Measurements from ENCODE around the gene ADAM23.

The ADAM23 gene

GRCh38 chr2:206474099-206474498, 30.8 kb downstream of the ADAM23 start:
- no peak overlapping the region for H3K4me3 ChIP-seq (ENCODE audit: low read depth in 1 of 2, low read length in 2 of 2)
- H3K4me1 ChIP-seq (ENCODE audit: control insufficient read depth in 1 of 2, insufficient read depth in 2 of 2, low read length in 2 of 2), result no peaks in the 10 kb centered on the region
- no peaks in the 10 kb centered on the region for H3K9me3 ChIP-seq (ENCODE audit: control insufficient read depth in 1 of 2, low read length in 2 of 2)
- H3K36me3 ChIP-seq (ENCODE audit: control insufficient read depth in 1 of 2, insufficient read depth in 2 of 2, low read length in 2 of 2), result no peaks in the 10 kb centered on the region
- no peak overlapping the region for H3K27ac ChIP-seq (ENCODE audit: low read length)
- H3K27me3 ChIP-seq (ENCODE audit: low read depth, low read length), result no peaks in the 10 kb centered on the region

DNA sequence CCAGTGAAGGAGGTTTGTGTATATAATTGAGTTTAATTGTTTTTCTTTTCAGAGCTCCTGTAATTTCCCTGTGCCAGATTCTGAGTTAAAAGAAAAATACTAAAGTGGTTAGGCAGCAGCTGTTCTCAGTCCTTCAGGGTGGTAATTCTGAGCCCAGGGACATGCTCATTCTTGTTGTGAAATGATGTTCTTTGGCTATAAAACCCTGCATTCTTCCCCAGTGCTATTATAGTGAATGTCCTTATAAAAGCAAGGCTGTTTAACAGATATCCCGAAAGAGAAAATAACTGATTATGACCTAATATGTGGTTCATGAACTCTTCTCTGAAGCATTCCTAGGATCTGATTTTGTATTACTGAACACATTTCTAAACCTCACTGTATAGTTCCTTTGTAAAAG, 34.0 kb downstream of the ADAM23 start:
- Histone ChIP-seq H3K27me3 (ENCODE audit: low read depth, low read length) (no peaks in the 10 kb centered on the region), H3K9me3 (ENCODE audit: control insufficient read depth in 1 of 2, low read length in 2 of 2) (no peaks in the 10 kb centered on the region), H3K4me3 (ENCODE audit: low read depth in 1 of 2, low read length in 2 of 2) (no peak overlapping the region), H3K27ac (ENCODE audit: low read length) (no peak overlapping the region), H3K36me3 (ENCODE audit: control insufficient read depth in 1 of 2, insufficient read depth in 2 of 2, low read length in 2 of 2) (no peaks in the 10 kb centered on the region), H3K4me1 (ENCODE audit: control insufficient read depth in 1 of 2, insufficient read depth in 2 of 2, low read length in 2 of 2) (no peaks in the 10 kb centered on the region)

GRCh38 chr2:206478340-206478739, 35.0 kb downstream of the ADAM23 start:
- Histone ChIP-seq H3K27ac (ENCODE audit: low read length) (no peak overlapping the region), H3K4me1 (ENCODE audit: control insufficient read depth in 1 of 2, insufficient read depth in 2 of 2, low read length in 2 of 2) (no peaks in the 10 kb centered on the region), H3K36me3 (ENCODE audit: control insufficient read depth in 1 of 2, insufficient read depth in 2 of 2, low read length in 2 of 2) (no peaks in the 10 kb centered on the region), H3K4me3 (ENCODE audit: low read depth in 1 of 2, low read length in 2 of 2) (no peak overlapping the region), H3K9me3 (ENCODE audit: control insufficient read depth in 1 of 2, low read length in 2 of 2) (no peaks in the 10 kb centered on the region), H3K27me3 (ENCODE audit: low read depth, low read length) (no peaks in the 10 kb centered on the region)

DNA sequence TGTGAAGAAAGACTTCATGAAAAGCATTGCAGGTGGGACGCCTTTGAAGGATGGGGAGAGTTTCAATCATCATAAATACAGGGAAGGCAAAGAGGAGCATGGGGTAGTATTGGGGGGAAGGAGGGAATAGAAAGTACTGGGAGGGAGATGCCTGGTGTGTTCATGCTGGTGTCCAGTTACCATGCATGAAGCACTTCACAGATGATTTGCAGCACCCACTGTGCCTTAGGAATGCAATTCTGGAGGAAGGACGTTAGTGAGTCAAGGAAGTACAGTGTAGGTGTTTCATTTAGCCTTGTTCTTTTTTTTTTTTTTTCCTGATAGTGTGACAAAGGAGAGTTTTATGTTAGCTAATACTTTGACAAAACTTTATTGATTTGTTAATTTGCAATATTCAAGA, 36.8 kb downstream of the ADAM23 start:
- H3K4me3 ChIP-seq (ENCODE audit: low read depth in 1 of 2, low read length in 2 of 2), result no peak overlapping the region
- no peaks in the 10 kb centered on the region for H3K4me1 ChIP-seq (ENCODE audit: control insufficient read depth in 1 of 2, insufficient read depth in 2 of 2, low read length in 2 of 2)
- no peaks in the 10 kb centered on the region for H3K27me3 ChIP-seq (ENCODE audit: low read depth, low read length)
- H3K36me3 ChIP-seq (ENCODE audit: control insufficient read depth in 1 of 2, insufficient read depth in 2 of 2, low read length in 2 of 2), result no peaks in the 10 kb centered on the region
- H3K27ac ChIP-seq (ENCODE audit: low read length), result no peak overlapping the region
- H3K9me3 ChIP-seq (ENCODE audit: control insufficient read depth in 1 of 2, low read length in 2 of 2), result no peaks in the 10 kb centered on the region

DNA sequence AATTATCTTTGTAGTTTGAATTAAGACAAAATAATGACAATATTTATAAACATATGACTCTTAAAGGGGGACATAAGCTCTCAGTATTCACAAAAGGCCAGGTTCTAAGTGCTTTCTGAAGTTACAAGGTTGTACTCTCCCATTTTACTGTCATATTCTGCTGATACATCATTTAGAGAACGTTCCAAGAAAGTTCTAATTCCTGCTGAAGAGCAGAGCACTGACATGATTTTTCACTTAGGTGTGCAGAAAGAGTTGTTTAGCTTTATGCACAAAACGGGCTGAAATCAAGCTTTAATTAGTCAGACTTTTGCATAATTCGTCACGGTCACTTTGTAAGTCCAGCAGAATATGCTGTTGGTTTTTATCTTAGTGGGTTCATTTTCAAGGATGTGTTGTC, 37.3 kb downstream of the ADAM23 start:
- Histone ChIP-seq H3K27me3 (ENCODE audit: low read depth, low read length) (no peaks in the 10 kb centered on the region), H3K9me3 (ENCODE audit: control insufficient read depth in 1 of 2, low read length in 2 of 2) (no peaks in the 10 kb centered on the region), H3K4me1 (ENCODE audit: control insufficient read depth in 1 of 2, insufficient read depth in 2 of 2, low read length in 2 of 2) (no peaks in the 10 kb centered on the region), H3K27ac (ENCODE audit: low read length) (no peak overlapping the region), H3K36me3 (ENCODE audit: control insufficient read depth in 1 of 2, insufficient read depth in 2 of 2, low read length in 2 of 2) (no peaks in the 10 kb centered on the region), H3K4me3 (ENCODE audit: low read depth in 1 of 2, low read length in 2 of 2) (no peak overlapping the region)

DNA sequence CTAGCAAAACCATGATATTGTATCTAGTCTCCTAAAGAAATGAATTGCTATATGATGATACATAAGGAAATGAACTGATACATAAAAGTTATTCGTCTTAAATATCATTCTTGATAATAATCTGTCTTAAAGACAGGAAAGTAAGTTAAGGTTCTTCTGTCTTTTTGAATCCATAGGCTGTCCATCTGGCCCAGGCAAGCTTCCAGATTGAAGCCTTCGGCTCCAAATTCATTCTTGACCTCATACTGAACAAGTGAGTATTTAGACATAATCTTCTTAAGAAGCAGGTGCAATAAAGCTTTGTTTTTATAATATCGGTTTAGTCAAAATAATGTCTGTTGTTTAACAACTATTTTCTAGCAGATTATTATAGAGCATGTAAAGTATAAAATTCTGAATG, 37.7 kb downstream of the ADAM23 start:
- Histone ChIP-seq H3K4me3 (ENCODE audit: low read depth in 1 of 2, low read length in 2 of 2) (no peak overlapping the region), H3K9me3 (ENCODE audit: control insufficient read depth in 1 of 2, low read length in 2 of 2) (no peaks in the 10 kb centered on the region)

GRCh38 chr2:206482123-206482522, 38.8 kb downstream of the ADAM23 start:
- Histone ChIP-seq H3K4me3 (ENCODE audit: low read depth in 1 of 2, low read length in 2 of 2) (no peak overlapping the region), H3K4me1 (ENCODE audit: control insufficient read depth in 1 of 2, insufficient read depth in 2 of 2, low read length in 2 of 2) (no peaks in the 10 kb centered on the region), H3K27me3 (ENCODE audit: low read depth, low read length) (no peaks in the 10 kb centered on the region), H3K9me3 (ENCODE audit: control insufficient read depth in 1 of 2, low read length in 2 of 2) (no peaks in the 10 kb centered on the region), H3K27ac (ENCODE audit: low read length) (no peak overlapping the region), H3K36me3 (ENCODE audit: control insufficient read depth in 1 of 2, insufficient read depth in 2 of 2, low read length in 2 of 2) (no peaks in the 10 kb centered on the region)

More for the DNA sequence above, 37.7 kb downstream of the ADAM23 start:
- Histone ChIP-seq H3K36me3 (ENCODE audit: control insufficient read depth in 1 of 2, insufficient read depth in 2 of 2, low read length in 2 of 2) (no peaks in the 10 kb centered on the region), H3K4me1 (ENCODE audit: control insufficient read depth in 1 of 2, insufficient read depth in 2 of 2, low read length in 2 of 2) (no peaks in the 10 kb centered on the region), H3K27me3 (ENCODE audit: low read depth, low read length) (no peaks in the 10 kb centered on the region), H3K27ac (ENCODE audit: low read length) (no peak overlapping the region)

DNA sequence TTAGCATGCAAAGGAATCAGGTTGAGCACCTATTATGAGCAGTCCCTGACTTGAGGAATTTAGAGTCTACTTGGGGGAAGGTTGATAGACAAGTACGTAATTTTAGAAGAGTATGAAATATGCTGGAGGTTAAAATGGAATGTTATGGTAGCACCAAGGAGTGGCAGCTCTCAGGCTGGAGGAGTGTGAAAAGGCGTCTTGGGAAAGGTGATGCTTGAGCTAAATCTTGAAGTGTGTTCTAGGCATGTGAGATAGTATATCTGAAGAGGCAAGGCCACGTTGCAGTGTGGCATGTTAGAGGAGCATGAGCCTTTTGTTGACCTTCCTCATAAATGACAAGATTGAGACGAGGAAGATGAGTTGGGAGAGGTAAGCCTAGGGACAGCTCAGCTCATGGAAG, 39.3 kb downstream of the ADAM23 start:
- Histone ChIP-seq H3K4me1 (ENCODE audit: control insufficient read depth in 1 of 2, insufficient read depth in 2 of 2, low read length in 2 of 2) (no peaks in the 10 kb centered on the region), H3K27me3 (ENCODE audit: low read depth, low read length) (no peaks in the 10 kb centered on the region), H3K27ac (ENCODE audit: low read length) (no peak overlapping the region), H3K4me3 (ENCODE audit: low read depth in 1 of 2, low read length in 2 of 2) (no peak overlapping the region), H3K9me3 (ENCODE audit: control insufficient read depth in 1 of 2, low read length in 2 of 2) (no peaks in the 10 kb centered on the region), H3K36me3 (ENCODE audit: control insufficient read depth in 1 of 2, insufficient read depth in 2 of 2, low read length in 2 of 2) (no peaks in the 10 kb centered on the region)

GRCh38 chr2:206488053-206488452, 44.7 kb downstream of the ADAM23 start:
- no peak overlapping the region for H3K4me3 ChIP-seq (ENCODE audit: low read depth in 1 of 2, low read length in 2 of 2)
- no peak overlapping the region for H3K27ac ChIP-seq (ENCODE audit: low read length)
- no peaks in the 10 kb centered on the region for H3K36me3 ChIP-seq (ENCODE audit: control insufficient read depth in 1 of 2, insufficient read depth in 2 of 2, low read length in 2 of 2)
- no peaks in the 10 kb centered on the region for H3K4me1 ChIP-seq (ENCODE audit: control insufficient read depth in 1 of 2, insufficient read depth in 2 of 2, low read length in 2 of 2)
- H3K27me3 ChIP-seq (ENCODE audit: low read depth, low read length), result no peaks in the 10 kb centered on the region
- H3K9me3 ChIP-seq (ENCODE audit: control insufficient read depth in 1 of 2, low read length in 2 of 2), result peaks cover 0 to 2% of the 10 kb centered on the region in 2 donors

DNA sequence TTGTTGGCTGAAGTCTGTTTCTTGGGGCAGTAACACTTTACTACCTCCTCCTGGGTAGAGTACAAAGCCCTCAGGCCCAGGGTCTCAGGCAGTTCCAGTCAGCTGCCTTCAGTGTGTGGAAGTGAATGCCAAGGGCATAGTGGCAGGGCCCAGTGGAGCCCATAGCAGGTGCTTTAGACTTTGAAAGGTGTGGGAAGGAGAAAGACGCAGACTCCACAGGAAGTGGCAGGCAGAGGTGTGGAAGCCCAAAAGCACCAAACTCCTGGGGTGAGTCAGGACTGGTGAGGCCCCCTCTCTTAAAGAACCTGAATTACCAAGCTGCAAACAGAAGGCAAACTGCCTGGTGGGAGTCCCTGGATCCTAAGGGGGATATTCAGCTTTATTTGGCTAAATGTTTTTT, 45.3 kb downstream of the ADAM23 start:
- H3K27me3 ChIP-seq (ENCODE audit: low read depth, low read length), result no peaks in the 10 kb centered on the region
- H3K9me3 ChIP-seq (ENCODE audit: control insufficient read depth in 1 of 2, low read length in 2 of 2), result peaks cover 0 to 2% of the 10 kb centered on the region in 2 donors
- no peaks in the 10 kb centered on the region for H3K36me3 ChIP-seq (ENCODE audit: control insufficient read depth in 1 of 2, insufficient read depth in 2 of 2, low read length in 2 of 2)
- H3K4me3 ChIP-seq (ENCODE audit: low read depth in 1 of 2, low read length in 2 of 2), result no peak overlapping the region
- no peak overlapping the region for H3K27ac ChIP-seq (ENCODE audit: low read length)
- no peaks in the 10 kb centered on the region for H3K4me1 ChIP-seq (ENCODE audit: control insufficient read depth in 1 of 2, insufficient read depth in 2 of 2, low read length in 2 of 2)

- H3K9me3 ChIP-seq (ENCODE audit: control insufficient read depth in 1 of 2, low read length in 2 of 2), result peaks cover 0 to 2% of the 10 kb centered on the region in 2 donors
- no peaks in the 10 kb centered on the region for H3K36me3 ChIP-seq (ENCODE audit: control insufficient read depth in 1 of 2, insufficient read depth in 2 of 2, low read length in 2 of 2)
- H3K4me3 ChIP-seq (ENCODE audit: low read depth in 1 of 2, low read length in 2 of 2), result no peak overlapping the region
- no peak overlapping the region for H3K27ac ChIP-seq (ENCODE audit: low read length)
- no peaks in the 10 kb centered on the region for H3K27me3 ChIP-seq (ENCODE audit: low read depth, low read length)
- H3K4me1 ChIP-seq (ENCODE audit: control insufficient read depth in 1 of 2, insufficient read depth in 2 of 2, low read length in 2 of 2), result no peaks in the 10 kb centered on the region
These were observed 50.7 kb downstream of the ADAM23 start for GRCh38 chr2:206494061-206494460.

- no peaks in the 10 kb centered on the region for H3K36me3 ChIP-seq (ENCODE audit: control insufficient read depth in 1 of 2, insufficient read depth in 2 of 2, low read length in 2 of 2)
- H3K4me3 ChIP-seq (ENCODE audit: low read depth in 1 of 2, low read length in 2 of 2), result no peak overlapping the region
- H3K9me3 ChIP-seq (ENCODE audit: control insufficient read depth in 1 of 2, low read length in 2 of 2), result no peaks in the 10 kb centered on the region
- no peak overlapping the region for H3K27ac ChIP-seq (ENCODE audit: low read length)
- no peaks in the 10 kb centered on the region for H3K4me1 ChIP-seq (ENCODE audit: control insufficient read depth in 1 of 2, insufficient read depth in 2 of 2, low read length in 2 of 2)
- no peaks in the 10 kb centered on the region for H3K27me3 ChIP-seq (ENCODE audit: low read depth, low read length)
These were observed 59.4 kb downstream of the ADAM23 start for GRCh38 chr2:206502729-206503128.

All from muscle layer of duodenum (tissue), 2 donors.